Measurements from ENCODE around the gene TSPOAP1.

TSPOAP1 gene

DNA sequence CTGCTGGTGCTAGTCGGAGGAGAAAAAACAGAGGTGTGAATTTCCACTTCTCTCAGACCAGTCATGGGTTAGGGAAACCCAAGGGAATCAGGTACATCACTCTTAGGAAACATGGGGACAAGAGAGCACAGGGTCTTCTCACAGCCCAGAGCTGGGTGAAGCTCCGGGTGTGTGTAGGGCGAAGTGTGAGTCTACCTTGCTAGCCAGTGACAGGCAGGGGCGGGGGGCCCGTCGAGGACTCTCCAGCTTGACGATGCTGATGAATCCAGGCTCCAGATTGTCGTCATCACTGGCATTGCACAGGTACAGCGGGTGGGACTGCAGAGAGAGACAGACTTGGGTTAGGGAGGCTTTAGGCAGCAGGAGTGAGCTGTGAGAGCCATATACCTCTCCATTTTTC is 42.1 kb upstream of the TSPOAP1 start:
- Histone ChIP-seq H3K9me2 (replicated peaks; ENCODE audit: control insufficient read depth, low read length) (no peaks in the 10 kb centered on the region), H3K4me1 (ENCODE audit: control insufficient read depth, low read length) (peaks cover 5% of the 10 kb centered on the region)
- no peak for TF ChIP-seq EZH2phosphoT487 (IDR thresholded peaks at IDR 0.05; ENCODE audit: borderline replicate concordance, low read length)
- TF ChIP-seq CTCF (IDR thresholded peaks at IDR 0.05; ENCODE audit: low read depth, low read length, poor library complexity, severe bottlenecking): no peak

GRCh38 chr17:58370309-58370708 is 41.7 kb upstream of the TSPOAP1 start:
- H3K79me2 ChIP-seq (ENCODE audit: control insufficient read depth, low read length): no peaks in the 10 kb centered on the region
- no peaks in the 10 kb centered on the region for H3K9me3 ChIP-seq (ENCODE audit: control insufficient read depth, insufficient read depth, low read length)
- TF ChIP-seq EZH2phosphoT487 (IDR thresholded peaks at IDR 0.05; ENCODE audit: borderline replicate concordance, low read length) (no peak), CTCF (IDR thresholded peaks at IDR 0.05; ENCODE audit: low read depth, low read length, poor library complexity, severe bottlenecking) (no peak)
- no peaks in the 10 kb centered on the region for H3K36me3 ChIP-seq (ENCODE audit: control insufficient read depth, low read length)
- H3K27me3 ChIP-seq (ENCODE audit: control insufficient read depth, low read length): peaks cover 3% of the 10 kb centered on the region; the same call in 1 of the 2 replicates
- no peak overlapping the region for H3K27ac ChIP-seq (ENCODE audit: low read depth, low read length)
- no peaks in the 10 kb centered on the region for H4K20me1 ChIP-seq (ENCODE audit: control insufficient read depth, insufficient read depth, low read depth, low read length)
- peaks cover 5% of the 10 kb centered on the region for H3K4me1 ChIP-seq (ENCODE audit: control insufficient read depth, low read length)
- no peaks in the 10 kb centered on the region for H3K9me2 ChIP-seq (replicated peaks; ENCODE audit: control insufficient read depth, low read length)
- H3F3A ChIP-seq (ENCODE audit: control insufficient read depth, insufficient read depth): no peaks in the 10 kb centered on the region
- H3K4me2 ChIP-seq (ENCODE audit: low read length): no peak overlapping the region
- H3K4me3 ChIP-seq (ENCODE audit: low read length): no peak overlapping the region

More for the DNA sequence above, 42.1 kb upstream of the TSPOAP1 start:
- Histone ChIP-seq H3K79me2 (ENCODE audit: control insufficient read depth, low read length) (no peaks in the 10 kb centered on the region), H3F3A (ENCODE audit: control insufficient read depth, insufficient read depth) (no peaks in the 10 kb centered on the region), H3K27ac (ENCODE audit: low read depth, low read length) (no peak overlapping the region), H3K36me3 (ENCODE audit: control insufficient read depth, low read length) (no peaks in the 10 kb centered on the region), H4K20me1 (ENCODE audit: control insufficient read depth, insufficient read depth, low read depth, low read length) (no peaks in the 10 kb centered on the region), H3K9me3 (ENCODE audit: control insufficient read depth, insufficient read depth, low read length) (no peaks in the 10 kb centered on the region), H3K4me2 (ENCODE audit: low read length) (no peak overlapping the region), H3K4me3 (ENCODE audit: low read length) (no peak overlapping the region), H3K27me3 (ENCODE audit: control insufficient read depth, low read length) (peaks cover 3% of the 10 kb centered on the region; the same call in 1 of the 2 replicates)

GRCh38 chr17:58369214-58370031 is 40.8 kb upstream of the TSPOAP1 start:
- Histone ChIP-seq H3K27ac (ENCODE audit: low read depth, low read length) (no peak overlapping the region), H3K4me2 (ENCODE audit: low read length) (no peak overlapping the region), H3K27me3 (ENCODE audit: control insufficient read depth, low read length) (no peaks in the 10 kb centered on the region; the same call in 1 of the 2 replicates), H3K36me3 (ENCODE audit: control insufficient read depth, low read length) (no peaks in the 10 kb centered on the region), H4K20me1 (ENCODE audit: control insufficient read depth, insufficient read depth, low read depth, low read length) (no peaks in the 10 kb centered on the region), H3K9me2 (replicated peaks; ENCODE audit: control insufficient read depth, low read length) (no peaks in the 10 kb centered on the region), H3K9me3 (ENCODE audit: control insufficient read depth, insufficient read depth, low read length) (no peaks in the 10 kb centered on the region), H3K79me2 (ENCODE audit: control insufficient read depth, low read length) (no peaks in the 10 kb centered on the region), H3K4me3 (ENCODE audit: low read length) (no peak overlapping the region), H3F3A (ENCODE audit: control insufficient read depth, insufficient read depth) (no peaks in the 10 kb centered on the region), H3K4me1 (ENCODE audit: control insufficient read depth, low read length) (peaks cover 5% of the 10 kb centered on the region)
- TF ChIP-seq CTCF (IDR thresholded peaks at IDR 0.05; ENCODE audit: low read depth, low read length, poor library complexity, severe bottlenecking) (no peak), EZH2phosphoT487 (IDR thresholded peaks at IDR 0.05; ENCODE audit: borderline replicate concordance, low read length) (no peak)
